OCI-LY1 (cell line): Measurements from ENCODE around the gene AGFG2.

Experiments used
- CTCF ChIP-seq: fragments of 200-600 bp; sonication (generic), shearing (Covaris generic); IDR thresholded peaks from 2 replicates; pipeline ENCODE4 v1.5.1; 2017; ENCODE audit warnings: mild to moderate bottlenecking, antibody characterized with exemption, low read length, moderate library complexity, mixed read lengths
- EZH2 ChIP-seq: fragments of 200-600 bp; sonication (generic), shearing (Covaris generic); IDR thresholded peaks from 2 replicates; pipeline ENCODE4 v1.8.0; 2017; ENCODE audit warnings: borderline replicate concordance, mixed run types, mild to moderate bottlenecking, antibody characterized with exemption, low read length, moderate library complexity, mixed read lengths

GRCh38 chr7:100567031-100567730, 28.2 kb downstream of the AGFG2 start:
- TF ChIP-seq CTCF, result no peak
- TF ChIP-seq EZH2, result no peak
